ENCODE data around the gene HTR5A. TPM values are rescaled to one million over a fixed set of nuclear protein-coding genes. Genes with fewer than 3 reads are reported as not detected.

The HTR5A gene
- polyA plus RNA-seq, 1 of the 3 experiments (the other 2 are of a cell fraction) = not detected

DNA sequence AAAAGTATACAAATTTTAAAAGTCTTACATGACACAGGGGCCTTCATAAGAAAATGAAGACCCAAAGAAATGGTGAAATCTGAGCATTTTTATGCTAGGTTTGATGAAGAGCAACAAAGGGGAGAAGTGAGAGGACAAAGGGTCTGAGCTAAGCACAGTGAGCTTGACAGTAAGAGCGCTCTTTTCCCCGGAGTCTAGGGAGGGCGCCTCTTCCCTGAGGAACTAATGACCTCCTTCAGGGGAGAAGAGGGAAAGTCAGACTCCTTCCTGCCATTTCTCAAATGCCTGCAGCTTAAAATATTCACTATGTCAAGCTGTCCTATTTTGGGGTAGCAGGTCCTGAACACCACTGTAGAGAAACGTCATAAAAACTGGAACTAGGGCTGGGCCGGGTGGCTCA, 49.1 kb upstream of the HTR5A start:
- Histone ChIP-seq H3K79me2 (ENCODE audit: insufficient read depth) (no peaks in the 10 kb centered on the region), H3K27ac (ENCODE audit: low read depth in 2 of 2, low read length in 1 of 2) (no peak overlapping the region), H3K4me3 (ENCODE audit: low read depth in 2 of 2, low read length in 1 of 2) (no peak overlapping the region), H3K4me2 (no peak overlapping the region), H4K20me1 (ENCODE audit: insufficient read depth) (no peaks in the 10 kb centered on the region), H3F3A (replicated peaks; ENCODE audit: insufficient read depth) (no peaks in the 10 kb centered on the region), H3K9ac (no peak overlapping the region), H3K9me2 (no peaks in the 10 kb centered on the region), H3K27me3 (ENCODE audit: insufficient read depth) (peaks cover 12% of the 10 kb centered on the region), H3K9me3 (no peaks in the 10 kb centered on the region), H2AFZ (ENCODE audit: low read depth) (no peak overlapping the region), H3K4me1 (ENCODE audit: control insufficient read depth in 1 of 2, insufficient read depth in 2 of 2, low read depth in 1 of 2, low read length in 1 of 2) (no peaks in the 10 kb centered on the region), H3K36me3 (replicated peaks in 1 of 2; ENCODE audit: control insufficient read depth in 1 of 2, insufficient read depth in 2 of 2, low read length in 1 of 2) (no peaks in the 10 kb centered on the region)
- POLR2A ChIA-PET = no interaction called here
- CTCF ChIA-PET = interaction anchor here (0.6 to 1.9 kb wide), 6 partner anchors 11 to 169 kb away, joined by 3 to 8 read pairs (median 4); no protein-coding TSS in a partner anchor
- TF ChIP-seq, protein P1, sequence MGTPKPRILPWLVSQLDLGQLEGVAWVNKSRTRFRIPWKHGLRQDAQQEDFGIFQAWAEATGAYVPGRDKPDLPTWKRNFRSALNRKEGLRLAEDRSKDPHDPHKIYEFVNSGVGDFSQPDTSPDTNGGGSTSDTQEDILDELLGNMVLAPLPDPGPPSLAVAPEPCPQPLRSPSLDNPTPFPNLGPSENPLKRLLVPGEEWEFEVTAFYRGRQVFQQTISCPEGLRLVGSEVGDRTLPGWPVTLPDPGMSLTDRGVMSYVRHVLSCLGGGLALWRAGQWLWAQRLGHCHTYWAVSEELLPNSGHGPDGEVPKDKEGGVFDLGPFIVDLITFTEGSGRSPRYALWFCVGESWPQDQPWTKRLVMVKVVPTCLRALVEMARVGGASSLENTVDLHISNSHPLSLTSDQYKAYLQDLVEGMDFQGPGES (IDR thresholded peaks at IDR 0.05; ENCODE audit: low read depth, low read length) = no peak
- TF ChIP-seq FOXM1 (IDR thresholded peaks at IDR 0.05; ENCODE audit: low read depth) (no peak), RAD21 (IDR thresholded peaks at IDR 0.05; ENCODE audit: low read length) (no peak), MXI1 (IDR thresholded peaks at IDR 0.05; ENCODE audit: low read depth, low read length) (no peak), EZH2phosphoT487 (IDR thresholded peaks at IDR 0.05; ENCODE audit: borderline replicate concordance, low read depth) (no peak), TAF1 (IDR thresholded peaks at IDR 0.05; ENCODE audit: borderline replicate concordance, low read depth, low read length) (no peak), SIN3A (IDR thresholded peaks at IDR 0.05; ENCODE audit: borderline replicate concordance, low read depth, low read length) (no peak)
- TF ChIP-seq, protein P2, sequence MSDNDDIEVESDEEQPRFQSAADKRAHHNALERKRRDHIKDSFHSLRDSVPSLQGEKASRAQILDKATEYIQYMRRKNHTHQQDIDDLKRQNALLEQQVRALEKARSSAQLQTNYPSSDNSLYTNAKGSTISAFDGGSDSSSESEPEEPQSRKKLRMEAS (IDR thresholded peaks at IDR 0.05; ENCODE audit: low read depth) = no peak
- DNase-seq = no peak
- 50% methylated on average over 5 of the region's 5 CpGs for WGBS (ENCODE audit: low lambda C conversion rate)

DNA sequence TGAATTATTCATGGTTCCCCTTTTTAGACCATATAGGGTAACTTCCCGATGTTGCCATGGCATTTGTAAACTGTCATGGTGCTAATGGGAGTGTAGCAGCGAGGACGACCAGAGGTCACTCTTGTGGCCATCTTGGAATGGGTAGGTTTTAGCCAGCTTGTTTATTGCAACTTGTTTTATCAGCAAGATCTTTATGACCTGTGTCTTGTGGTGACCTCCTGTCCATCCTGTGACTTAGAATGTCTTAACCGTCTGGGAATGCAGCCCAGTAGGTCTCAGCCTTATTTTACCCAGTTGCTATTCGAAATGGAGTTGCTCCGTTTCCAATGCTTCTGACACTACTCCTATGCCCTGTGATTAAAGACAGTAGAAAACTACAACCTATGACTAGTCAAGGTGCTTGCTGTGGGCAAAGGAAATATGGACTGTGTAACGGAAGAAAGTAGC, 48.4 kb upstream of the HTR5A start:
- no peaks in the 10 kb centered on the region for H3K36me3 ChIP-seq (replicated peaks in 1 of 2; ENCODE audit: control insufficient read depth in 1 of 2, insufficient read depth in 2 of 2, low read length in 1 of 2)
- no peaks in the 10 kb centered on the region for H3K79me2 ChIP-seq (ENCODE audit: insufficient read depth)
- no peak overlapping the region for H3K4me3 ChIP-seq (ENCODE audit: low read depth in 2 of 2, low read length in 1 of 2)
- H3K9me3 ChIP-seq = no peaks in the 10 kb centered on the region
- H3K27me3 ChIP-seq (ENCODE audit: insufficient read depth) = peaks cover 12% of the 10 kb centered on the region
- no peak for DNase-seq
- TF ChIP-seq FOSL2 (IDR thresholded peaks at IDR 0.05; ENCODE audit: borderline replicate concordance, low read depth) (no peak), TEAD4 (IDR thresholded peaks at IDR 0.05; ENCODE audit: borderline replicate concordance, insufficient read depth) (no peak), EZH2phosphoT487 (IDR thresholded peaks at IDR 0.05; ENCODE audit: borderline replicate concordance, low read depth) (no peak), RXRA (IDR thresholded peaks at IDR 0.05; ENCODE audit: borderline replicate concordance, low read depth) (no peak), JUND (IDR thresholded peaks at IDR 0.05) (no peak), NFIC (IDR thresholded peaks at IDR 0.05; ENCODE audit: borderline replicate concordance) (no peak), SIN3A (IDR thresholded peaks at IDR 0.05; ENCODE audit: borderline replicate concordance, low read depth, low read length) (no peak)
- TF ChIP-seq, protein P3, sequence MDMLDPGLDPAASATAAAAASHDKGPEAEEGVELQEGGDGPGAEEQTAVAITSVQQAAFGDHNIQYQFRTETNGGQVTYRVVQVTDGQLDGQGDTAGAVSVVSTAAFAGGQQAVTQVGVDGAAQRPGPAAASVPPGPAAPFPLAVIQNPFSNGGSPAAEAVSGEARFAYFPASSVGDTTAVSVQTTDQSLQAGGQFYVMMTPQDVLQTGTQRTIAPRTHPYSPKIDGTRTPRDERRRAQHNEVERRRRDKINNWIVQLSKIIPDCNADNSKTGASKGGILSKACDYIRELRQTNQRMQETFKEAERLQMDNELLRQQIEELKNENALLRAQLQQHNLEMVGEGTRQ (IDR thresholded peaks at IDR 0.05; ENCODE audit: borderline replicate concordance, low read depth, low read length) = no peak
- TF ChIP-seq, protein P4, sequence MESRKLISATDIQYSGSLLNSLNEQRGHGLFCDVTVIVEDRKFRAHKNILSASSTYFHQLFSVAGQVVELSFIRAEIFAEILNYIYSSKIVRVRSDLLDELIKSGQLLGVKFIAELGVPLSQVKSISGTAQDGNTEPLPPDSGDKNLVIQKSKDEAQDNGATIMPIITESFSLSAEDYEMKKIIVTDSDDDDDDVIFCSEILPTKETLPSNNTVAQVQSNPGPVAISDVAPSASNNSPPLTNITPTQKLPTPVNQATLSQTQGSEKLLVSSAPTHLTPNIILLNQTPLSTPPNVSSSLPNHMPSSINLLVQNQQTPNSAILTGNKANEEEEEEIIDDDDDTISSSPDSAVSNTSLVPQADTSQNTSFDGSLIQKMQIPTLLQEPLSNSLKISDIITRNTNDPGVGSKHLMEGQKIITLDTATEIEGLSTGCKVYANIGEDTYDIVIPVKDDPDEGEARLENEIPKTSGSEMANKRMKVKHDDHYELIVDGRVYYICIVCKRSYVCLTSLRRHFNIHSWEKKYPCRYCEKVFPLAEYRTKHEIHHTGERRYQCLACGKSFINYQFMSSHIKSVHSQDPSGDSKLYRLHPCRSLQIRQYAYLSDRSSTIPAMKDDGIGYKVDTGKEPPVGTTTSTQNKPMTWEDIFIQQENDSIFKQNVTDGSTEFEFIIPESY (IDR thresholded peaks at IDR 0.05; ENCODE audit: borderline replicate concordance, low read depth) = no peak
- no peak overlapping the region for H3K9ac ChIP-seq
- no peak overlapping the region for H2AFZ ChIP-seq (ENCODE audit: low read depth)
- POLR2A ChIA-PET = no interaction called here
- WGBS (ENCODE audit: low lambda C conversion rate) = 29% methylated on average over 7 of the region's 7 CpGs
- H3K27ac ChIP-seq (ENCODE audit: low read depth in 2 of 2, low read length in 1 of 2) = no peak overlapping the region
- H4K20me1 ChIP-seq (ENCODE audit: insufficient read depth) = no peaks in the 10 kb centered on the region
- no peak overlapping the region for H3K4me2 ChIP-seq
- CTCF ChIA-PET = interaction anchor here (1.3 to 1.9 kb wide), 4 partner anchors 11 to 94 kb away, joined by 3 to 8 read pairs (median 6); no protein-coding TSS in a partner anchor
- no peaks in the 10 kb centered on the region for H3F3A ChIP-seq (replicated peaks; ENCODE audit: insufficient read depth)
- no peaks in the 10 kb centered on the region for H3K4me1 ChIP-seq (ENCODE audit: control insufficient read depth in 1 of 2, insufficient read depth in 2 of 2, low read depth in 1 of 2, low read length in 1 of 2)
- H3K9me2 ChIP-seq = no peaks in the 10 kb centered on the region

Measured in SK-N-SH (cell line).